ENCODE measurements around the gene STBD1.
"Not testable (repeated sequence)": the region's sequence is repeated elsewhere in the genome, so short reads cannot be mapped to it uniquely, and the experiment has no call there.

The STBD1 gene

DNA sequence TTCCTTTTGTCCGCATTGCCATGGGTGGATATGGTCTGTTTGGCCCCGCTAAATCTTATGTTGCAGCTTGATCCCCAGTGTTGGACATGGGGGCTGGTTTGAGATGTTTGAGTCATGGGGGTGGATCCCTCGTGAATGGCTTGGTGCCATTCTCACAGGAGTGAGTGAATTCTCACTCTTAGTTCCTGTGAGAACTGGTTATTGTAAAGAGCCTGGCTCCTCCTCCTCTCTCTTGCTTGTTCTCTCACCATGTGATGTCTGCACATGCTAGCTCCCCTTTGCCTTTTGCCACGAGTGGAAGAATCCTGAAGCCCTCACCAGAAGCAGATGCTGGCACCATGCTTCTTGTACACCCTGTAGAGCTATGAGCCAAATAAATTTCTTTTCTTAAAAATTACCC lies 22.6 kb upstream of the STBD1 start:
- DNase-seq (ENCODE audit: low spot score): no peak

DNA sequence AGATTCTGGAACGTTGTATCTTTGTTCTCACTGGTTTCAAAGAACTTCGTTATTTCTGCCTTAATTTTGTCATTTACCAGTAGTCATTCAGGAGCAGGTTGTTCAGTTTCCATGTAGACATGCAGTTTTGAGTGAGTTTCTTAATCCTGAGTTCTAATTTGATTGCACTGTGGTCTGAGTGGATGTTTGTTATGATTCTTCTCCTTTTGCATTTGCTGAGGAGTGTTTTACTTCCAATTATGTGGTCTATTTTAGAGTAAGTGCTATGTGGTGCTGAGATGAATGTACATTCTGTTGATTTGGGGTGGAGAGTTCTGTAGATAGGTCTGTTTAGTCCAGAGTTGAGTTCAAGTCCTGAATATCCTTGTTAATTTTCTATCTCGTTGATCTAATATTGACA lies 18.7 kb upstream of the STBD1 start:
- not testable (repeated sequence) for DNase-seq (ENCODE audit: low spot score)

DNA sequence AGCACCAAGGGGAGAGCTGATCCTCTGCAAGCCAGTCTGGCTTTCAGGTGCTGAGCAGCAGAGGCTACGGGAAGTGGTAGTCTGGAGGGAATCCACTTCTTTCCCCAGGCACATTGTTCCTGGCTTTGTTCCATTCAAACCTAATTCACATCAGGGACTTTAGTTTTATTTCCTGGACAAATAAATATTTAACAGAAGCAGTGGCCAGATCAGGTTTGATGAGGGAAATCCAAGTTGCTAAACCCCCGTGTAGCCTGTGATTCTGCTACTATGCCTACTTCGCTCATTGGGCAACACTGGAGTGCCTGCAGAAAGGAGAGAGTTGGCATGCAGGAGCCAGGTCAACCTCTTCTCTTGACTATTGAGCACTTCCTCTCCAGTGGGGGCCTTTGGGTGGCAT lies 13.8 kb upstream of the STBD1 start:
- DNase-seq (ENCODE audit: low spot score): no peak

DNA sequence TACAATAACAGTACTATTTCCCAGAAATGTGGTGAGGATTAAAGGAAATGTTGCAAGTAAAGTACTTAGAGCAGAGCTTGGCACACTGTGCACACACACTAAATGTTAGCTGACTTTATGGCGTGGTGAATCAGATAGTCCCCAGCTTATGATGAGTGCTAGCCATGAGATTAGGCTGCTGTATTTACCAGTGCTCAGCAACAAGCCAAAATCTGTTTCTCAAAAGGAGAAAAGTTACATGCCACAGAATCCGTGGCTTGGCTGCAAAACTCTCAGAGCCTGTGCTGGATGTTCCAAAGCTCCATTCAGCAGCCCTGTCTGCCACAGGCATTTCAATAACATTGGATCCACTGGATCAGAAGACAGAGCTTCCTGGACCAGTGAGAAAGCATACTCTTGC lies 12.8 kb upstream of the STBD1 start:
- DNase-seq (ENCODE audit: low spot score): no peak

DNA sequence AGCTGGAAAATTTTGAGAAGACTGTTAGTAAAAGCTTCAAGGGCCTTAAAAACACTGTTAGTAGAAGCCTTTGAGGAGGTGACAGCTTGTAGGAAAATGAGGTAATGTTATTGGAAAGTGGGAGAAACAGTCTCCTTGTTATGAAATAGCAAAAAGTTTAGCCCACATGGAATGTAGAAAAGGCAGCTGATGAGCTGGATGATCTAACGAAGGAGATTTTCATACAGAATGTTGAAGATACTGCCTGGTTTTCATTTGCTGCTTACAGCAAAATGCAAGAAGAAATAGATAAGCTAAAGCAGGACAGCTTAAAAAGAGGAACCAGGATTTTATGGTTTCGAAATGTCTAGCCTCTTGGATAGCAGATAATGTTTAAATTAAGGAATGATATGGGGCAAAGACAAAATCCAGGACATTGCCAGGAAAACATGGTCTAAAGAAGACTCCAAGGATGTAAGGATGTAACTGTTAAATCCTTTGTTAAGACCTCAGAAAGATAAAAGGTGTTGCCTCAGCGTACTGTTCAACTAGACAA lies 10.2 kb upstream of the STBD1 start:
- DNase-seq (ENCODE audit: low spot score): no peak

DNA sequence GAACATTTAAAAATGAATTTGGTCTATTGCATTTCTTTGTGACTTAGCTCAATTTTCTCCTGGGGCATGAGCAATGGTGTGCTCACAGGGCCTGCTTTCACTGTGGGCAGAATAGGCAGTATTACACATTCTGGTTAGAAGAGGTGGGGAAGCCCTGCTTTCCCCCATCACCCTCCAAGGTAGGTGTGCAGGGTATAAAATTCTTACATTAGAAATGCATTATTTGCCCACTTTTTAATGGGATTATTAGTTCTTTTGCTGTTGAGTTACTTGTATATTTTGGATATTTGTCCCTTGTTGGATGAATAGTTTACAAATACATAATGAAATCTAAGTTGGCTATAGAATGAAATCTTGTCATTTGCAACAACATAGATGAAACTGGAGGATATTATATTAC lies 8.3 kb upstream of the STBD1 start:
- DNase-seq (ENCODE audit: low spot score): no peak

DNA sequence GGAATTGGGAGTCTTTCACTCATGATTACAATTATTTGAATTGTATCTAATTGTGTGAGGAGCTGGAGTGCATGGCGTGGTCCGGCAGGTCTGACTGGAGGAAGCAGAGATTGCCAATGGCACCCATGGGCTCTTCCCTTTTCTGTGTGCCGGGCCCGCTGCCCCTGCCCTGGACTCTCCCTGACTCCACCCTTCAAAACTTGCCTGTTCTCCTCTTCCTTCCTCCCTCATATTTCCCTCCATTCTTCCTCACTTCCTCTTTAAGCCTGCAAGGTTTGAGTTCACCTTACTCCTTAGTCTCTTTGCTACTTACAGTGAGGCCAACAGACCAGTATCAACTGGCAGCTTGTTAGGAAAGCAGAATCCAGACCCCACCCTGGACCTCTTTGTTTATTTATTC lies 6.5 kb upstream of the STBD1 start:
- no peak for DNase-seq (ENCODE audit: low spot score)

DNA sequence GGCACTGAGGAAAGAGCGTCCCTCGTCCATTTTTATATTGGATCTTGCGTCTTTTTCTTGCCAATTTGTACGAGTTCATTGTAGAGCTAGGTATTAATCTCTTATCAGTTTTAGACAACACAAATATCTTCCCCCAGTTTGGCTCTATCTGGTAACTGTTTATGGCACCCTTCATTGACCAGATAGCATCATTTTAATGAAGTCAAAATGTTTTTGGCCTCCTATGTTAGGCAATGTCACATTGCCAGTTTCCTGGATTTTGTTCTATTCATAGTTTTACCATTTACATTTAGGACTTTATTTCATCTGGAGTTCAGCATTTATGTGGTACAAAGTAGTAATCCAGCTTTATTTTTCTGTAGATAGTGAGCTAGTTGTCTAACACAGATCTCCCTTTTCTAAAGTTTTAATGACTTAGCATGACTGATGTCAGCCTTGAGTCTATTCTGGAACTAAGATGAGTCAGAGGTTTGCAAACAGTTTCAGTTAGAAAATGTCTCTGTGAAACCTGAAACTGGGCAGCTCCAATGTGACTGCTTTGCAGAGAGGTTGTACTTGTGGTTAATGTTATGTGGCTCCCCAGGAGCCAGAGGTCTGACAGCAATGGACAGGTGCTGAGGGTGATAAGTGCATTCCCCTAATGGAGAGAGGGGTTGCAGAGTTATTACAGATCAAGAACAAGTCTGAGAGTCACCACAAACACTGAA lies 5.3 kb upstream of the STBD1 start:
- no peak for DNase-seq (ENCODE audit: low spot score)

DNA sequence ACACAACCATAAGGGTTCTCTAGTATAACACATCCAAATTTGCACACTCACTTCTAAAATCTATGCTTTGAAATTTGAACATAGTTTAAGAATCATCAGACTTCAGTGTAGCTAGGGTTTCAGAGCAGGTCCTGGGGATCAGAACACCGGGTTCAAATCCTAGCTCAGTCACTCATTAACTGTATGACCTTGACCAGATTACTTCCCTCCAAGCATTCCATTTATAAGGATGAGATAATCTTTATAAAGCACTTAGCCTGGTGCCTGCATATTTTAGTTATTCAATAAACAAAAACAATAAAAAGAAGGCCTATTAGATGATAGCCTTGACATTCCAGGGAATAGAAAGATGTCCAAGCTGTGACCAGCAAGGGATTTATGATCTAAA lies 4.8 kb upstream of the STBD1 start:
- no peak for DNase-seq (ENCODE audit: low spot score)

DNA sequence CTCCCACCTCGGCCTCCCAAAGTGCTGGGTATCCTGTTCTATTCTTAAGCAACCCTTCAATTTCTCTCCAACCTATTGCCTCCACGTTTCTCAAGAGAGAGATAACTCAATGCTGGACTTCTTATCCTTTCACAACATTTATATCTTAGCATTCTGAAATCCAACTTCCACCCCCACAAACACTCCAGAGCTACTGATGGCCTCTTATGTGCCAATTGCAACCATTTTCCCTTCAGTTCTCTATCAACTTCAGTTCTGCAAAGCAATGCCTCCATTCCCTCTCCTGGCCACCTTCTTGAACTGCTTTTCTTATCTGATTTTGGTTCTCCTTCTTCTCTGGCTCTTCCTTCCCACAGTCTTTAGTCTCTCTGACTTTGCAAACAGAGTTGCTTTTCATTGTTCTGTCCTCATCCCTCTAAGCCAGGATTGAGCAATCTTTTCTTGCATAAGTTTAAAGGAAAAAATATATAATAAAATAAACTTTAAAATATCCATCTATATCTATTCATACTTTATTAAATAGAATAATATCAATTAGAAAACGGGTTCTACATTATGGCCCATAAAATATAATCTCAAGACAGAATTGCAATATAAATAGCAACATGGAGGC lies 3.6 kb upstream of the STBD1 start:
- DNase-seq (ENCODE audit: low spot score): no peak

DNA sequence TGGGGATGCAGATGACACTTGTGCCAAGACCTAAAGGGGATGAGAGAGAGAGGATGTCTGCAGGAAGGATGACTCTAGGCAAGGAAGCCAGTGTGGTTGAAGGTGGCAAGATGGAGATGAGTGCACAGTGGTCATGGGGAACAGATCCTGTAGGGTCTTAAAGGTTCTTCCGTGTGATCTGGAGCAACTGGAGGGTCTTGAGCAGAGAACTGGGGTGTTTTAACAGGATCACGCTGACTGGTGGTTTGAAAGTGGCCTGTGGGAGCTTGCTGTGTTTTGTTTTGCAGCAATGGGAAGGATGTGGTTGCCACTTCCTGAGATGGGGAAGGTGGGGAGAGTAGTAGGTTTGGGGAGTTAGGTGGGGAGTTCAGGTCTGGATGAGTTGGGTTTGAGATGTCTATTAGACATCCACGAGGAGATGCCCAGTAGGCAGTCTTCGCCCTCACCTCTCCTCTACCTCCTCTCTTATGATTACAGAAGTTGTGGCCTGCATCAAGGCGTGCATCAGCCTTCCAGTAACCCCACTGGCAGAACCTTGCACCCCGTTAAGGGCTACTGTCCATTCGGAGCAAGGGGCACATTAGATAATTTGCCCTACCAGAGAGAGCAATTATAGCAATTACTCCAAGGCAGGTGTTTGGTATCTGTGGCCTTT lies 1.4 kb upstream of the STBD1 start:
- DNase-seq (ENCODE audit: low spot score): no peak

DNA sequence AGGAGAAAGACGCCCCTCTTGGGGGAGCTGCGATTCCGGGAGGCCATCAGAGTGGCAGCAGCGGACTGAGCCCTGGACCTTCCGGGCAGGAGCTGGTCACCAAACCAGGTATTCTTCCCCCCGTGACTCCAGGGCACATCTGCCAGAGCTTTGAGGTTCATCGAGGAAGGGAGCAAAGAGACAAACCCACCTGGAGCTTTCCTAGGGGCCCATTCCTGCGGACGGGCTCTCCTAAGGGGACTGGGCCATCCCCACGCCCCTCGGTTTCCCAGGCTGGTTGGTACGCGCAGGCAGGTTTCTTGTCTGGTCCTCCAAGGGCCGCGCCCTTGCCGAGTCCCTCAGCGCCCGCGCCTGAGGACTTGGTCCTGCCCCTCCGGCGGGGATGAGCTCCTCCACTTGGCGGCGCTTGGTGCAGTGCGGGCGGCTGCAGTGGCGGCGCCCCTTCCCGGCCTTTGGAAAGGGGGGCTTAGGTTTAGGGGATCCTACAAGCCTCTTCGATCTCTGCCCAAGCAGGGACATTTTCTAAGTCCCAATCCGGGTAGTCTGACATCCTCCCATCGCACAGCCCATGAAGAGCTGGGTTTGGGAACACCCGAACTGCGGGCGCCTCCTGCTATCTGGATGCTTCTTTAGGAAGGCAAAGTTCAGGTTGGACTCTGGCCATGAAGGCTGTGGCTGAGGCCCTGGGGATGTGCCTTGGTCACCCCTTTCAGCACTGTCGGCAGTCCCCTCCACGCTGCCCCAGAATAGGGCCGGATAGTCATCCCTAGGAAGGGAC lies 538 bp downstream of the STBD1 start:
- peak; percentile 45 for DNase-seq (ENCODE audit: low spot score)

DNA sequence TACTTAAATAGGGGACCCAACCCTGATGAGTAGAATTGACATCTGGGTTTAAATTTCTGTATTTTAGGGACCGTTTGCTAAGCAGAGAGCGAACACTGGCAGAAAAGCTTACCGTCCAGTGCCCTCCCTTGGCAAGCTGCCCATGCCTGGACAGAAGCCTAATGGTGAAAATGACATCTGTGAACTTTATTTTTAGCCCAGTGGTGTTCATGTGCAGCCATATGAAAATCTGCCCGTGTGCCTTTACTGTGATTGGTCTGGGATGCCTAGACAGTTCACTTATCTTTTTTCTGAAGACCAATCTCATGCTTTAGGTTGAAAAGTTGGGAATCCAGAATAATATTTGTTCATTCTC lies 1.1 kb downstream of the STBD1 start:
- DNase-seq (ENCODE audit: low spot score): no peak

DNA sequence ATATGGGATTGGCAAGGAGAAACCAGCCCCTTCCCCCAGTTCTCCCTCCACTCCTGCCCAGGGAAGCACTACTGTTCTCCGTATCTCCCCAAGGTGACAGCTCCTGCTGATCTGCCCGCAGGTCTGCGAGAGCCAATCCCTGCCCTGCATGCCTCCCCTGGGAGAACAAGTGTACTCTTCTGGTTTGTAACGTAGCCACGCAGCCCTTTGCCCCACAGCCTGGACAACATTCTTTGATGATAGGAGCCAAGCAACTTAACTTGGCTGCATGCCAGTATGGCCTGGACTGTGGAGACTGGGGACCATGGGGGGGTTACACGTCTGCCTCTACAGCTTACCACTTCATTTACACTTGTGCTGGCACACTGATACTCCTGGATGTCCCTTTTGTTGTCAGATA lies 2.0 kb downstream of the STBD1 start:
- no peak for DNase-seq (ENCODE audit: low spot score)

DNA sequence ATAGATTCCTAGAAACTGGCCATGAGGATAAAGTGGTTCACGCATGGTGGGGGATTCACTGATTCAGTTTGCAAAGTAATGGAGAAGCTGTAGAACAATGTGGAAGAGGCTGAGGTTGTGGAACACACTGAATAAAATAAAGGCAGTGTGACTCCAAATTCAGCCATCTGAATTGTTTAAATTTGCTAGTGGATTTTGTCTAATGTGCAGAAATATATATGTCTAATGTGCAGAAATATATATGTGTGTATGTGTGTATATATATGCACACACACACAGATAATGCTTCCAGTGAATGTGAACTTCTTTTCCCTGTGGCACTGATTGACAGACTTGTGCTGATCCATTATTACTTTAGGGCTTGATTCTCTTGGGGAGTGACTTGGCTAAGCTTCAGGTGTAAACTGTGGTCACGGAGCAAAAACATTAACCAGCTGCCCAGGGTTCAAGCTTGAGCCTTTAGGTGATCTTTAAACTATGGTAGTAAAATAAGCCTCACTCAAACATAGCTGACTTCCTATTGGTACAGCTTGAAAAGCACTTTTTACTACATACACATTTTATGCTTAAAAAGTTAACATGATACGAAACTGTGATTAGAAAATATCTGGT lies 3.5 kb downstream of the STBD1 start:
- DNase-seq (ENCODE audit: low spot score): no peak

DNA sequence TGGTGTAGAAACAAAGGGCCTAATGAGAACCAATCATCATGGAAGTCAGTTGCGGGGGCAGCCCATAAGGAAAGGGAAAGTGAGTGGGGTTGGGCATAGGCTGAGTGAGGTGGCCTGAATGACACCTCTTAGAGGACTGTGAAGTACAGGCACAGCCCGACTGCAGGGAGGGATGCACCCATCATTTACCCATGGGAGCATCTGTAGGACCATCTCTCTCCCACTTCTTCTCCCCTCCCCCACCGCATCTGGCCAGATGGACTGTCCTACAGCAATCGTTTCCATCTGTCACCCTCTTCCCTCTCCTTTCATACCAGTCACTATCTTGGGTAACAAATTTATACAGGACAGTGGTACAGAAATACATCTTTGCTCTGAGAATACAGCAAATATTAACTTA lies 4.2 kb downstream of the STBD1 start:
- no peak for DNase-seq (ENCODE audit: low spot score)

DNA sequence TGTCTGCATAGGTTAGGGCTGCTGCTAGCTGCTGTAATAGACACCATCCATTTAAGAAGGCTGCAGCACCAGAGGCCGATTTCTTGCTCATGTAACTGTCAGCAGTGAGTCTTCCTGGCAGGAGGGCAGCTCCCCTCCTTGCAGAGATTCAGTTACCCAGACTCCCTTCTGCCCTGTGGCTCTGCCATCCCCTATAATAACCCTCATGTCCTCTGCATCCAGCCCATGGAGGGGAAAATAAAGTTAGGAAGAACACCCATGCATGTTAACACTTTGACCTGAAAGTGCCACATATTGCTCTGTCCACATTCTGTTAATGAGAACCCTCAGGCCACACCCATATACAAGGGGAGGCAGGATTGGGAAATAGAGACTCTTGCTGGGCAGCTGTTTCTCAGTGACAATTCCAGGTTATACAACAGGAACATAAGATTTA lies 5.4 kb downstream of the STBD1 start:
- no peak for DNase-seq (ENCODE audit: low spot score)

DNA sequence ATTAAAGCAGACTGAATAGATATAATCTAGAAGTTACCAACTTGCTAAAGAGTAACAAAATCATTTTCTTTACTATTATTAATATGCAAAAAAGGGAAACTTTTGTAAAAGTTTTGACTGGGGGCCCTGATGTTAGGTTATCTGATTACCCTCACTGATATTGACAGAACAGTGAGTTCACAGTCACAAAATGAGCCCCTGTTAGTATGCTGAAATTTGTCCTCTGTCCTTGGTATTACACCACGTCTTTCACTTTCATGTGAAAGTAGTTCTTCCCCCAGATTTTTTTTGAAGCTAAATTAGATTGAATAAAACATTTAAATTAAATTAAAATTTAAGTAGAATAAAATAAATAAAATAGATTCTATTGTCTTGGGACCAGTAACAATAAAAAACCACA lies 5.9 kb downstream of the STBD1 start:
- DNase-seq (ENCODE audit: low spot score): no peak

DNA sequence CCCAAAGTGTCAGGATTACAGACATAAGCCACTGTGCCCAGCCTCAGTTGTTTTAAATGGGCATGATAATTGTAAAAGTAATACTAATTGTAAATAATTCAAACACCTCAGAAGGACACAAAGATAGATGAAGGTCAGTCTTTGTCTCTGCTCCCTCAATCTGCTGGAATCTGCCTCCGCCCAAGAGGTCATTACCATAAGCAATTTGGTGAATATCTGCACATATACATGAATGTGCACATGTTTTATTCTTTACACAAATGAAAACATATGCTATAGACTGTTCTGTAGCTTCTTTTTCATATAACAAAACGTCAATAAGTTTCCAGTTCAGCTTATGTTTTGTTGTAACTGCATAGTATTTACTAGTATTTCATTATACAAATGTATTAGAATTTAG lies 7.0 kb downstream of the STBD1 start:
- no peak for DNase-seq (ENCODE audit: low spot score)

DNA sequence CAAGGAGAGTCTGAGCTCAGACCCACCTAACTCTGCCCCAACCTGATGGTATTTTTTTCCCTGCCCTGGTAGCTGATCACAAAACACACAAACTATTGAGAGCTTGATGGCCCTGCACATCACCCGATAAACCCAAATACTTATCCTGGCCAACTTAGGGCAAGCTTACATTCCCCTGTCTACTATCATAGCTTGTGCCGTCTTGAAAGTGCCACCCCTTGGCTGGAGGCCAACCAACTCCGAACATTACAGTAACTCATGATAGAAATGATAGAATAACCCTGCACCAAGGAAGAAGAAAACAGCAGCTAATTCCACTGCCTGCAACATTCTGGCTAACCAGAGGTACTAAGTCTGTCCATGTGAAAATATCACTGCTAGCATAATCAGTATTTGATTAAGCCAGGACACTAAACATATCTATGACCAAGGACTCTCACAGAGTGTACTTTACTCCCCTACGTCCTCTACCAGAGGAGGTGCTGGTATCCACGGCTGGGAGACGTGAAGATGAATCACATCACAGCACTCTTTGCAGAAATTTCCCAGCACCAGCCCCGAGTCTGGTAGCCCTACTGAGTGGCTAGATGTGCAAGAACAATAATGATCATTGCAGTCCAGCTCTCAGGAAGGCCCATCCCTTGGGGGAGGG lies 8.9 kb downstream of the STBD1 start:
- no peak for DNase-seq (ENCODE audit: low spot score)

DNA sequence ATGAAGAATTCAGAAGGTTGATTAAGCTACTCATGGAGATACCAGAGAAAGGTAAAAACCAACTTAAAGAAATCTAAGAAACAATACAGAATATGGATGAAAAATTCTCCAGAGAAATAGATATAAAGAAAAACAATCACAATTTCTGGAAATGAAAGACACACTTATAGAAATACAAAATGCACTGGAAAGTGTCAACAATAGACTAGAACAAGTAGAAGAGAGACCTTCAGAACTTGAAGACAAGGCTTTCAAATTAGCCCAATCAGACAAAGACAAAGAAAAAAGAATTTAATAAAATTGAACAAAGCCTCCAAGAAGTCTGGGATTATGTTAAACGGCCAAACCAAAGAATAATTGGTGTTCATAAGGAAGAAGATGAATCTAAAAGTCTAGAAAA lies 9.6 kb downstream of the STBD1 start:
- no peak for DNase-seq (ENCODE audit: low spot score)

DNA sequence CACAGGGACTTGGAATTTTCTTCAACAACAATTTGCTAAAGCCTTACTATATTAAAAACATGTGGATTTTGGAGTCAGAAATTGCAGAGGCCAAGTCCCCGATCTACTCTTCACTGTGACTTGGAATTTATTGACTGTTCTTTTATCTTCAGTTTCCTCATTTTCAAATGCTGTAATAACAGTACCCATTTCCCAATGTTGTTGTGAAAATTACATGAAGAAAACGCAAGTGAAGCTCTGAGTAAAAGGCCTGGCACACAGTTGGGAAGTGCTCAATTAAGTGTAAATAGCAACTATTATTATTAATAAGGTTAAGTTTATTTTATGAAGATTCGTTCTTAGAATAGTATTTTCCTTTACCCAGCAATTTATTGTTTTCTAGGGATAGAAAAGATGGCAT lies 15.7 kb downstream of the STBD1 start:
- no peak for DNase-seq (ENCODE audit: low spot score)
